SK-N-SH treated with all-trans-retinoic acid at 6 μM for 48 hours (cell line): Measurements from ENCODE around the gene TMEM119.

Source experiments
- ARNTL ChIP-seq: fragments of 450-650 bp; formaldehyde crosslinking; IDR thresholded peaks from 2 replicates; pipeline ENCODE4 v1.5.0; 2020; ENCODE audit warnings: low read depth, mild to moderate bottlenecking, moderate library complexity, borderline replicate concordance
- CREB5 ChIP-seq: fragments of 250-450 bp; sonication (Bioruptor Pico); IDR thresholded peaks from 2 replicates; pipeline ENCODE4 v1.5.1; 2020; ENCODE audit warnings: low read depth, mild to moderate bottlenecking, moderate library complexity
- ISL1 ChIP-seq: fragments of 250-450 bp; sonication (Bioruptor Pico); IDR thresholded peaks from 2 replicates; pipeline ENCODE4 v2.1.2; 2022; ENCODE audit warnings: mild to moderate bottlenecking, moderate library complexity
- OSR1 ChIP-seq: fragments of 250-450 bp; sonication (Bioruptor Pico); IDR thresholded peaks from 2 replicates; pipeline ENCODE4 v1.8.0; 2022; ENCODE audit warnings: moderate library complexity, mild to moderate bottlenecking, inconsistent platforms
- PATZ1 ChIP-seq: fragments of 250-450 bp; sonication (Bioruptor Pico); IDR thresholded peaks from 2 replicates; pipeline ENCODE4 v1.8.0; 2020; ENCODE audit warnings: mild to moderate bottlenecking, moderate library complexity, borderline replicate concordance
- RARB ChIP-seq: fragments of 250-450 bp; sonication (Bioruptor Pico); IDR thresholded peaks from 2 replicates; pipeline ENCODE4 v1.8.0; 2021; ENCODE audit warnings: mild to moderate bottlenecking, moderate library complexity
- SNAI2 ChIP-seq: fragments of 250-450 bp; sonication (Bioruptor Pico); IDR thresholded peaks from 2 replicates; pipeline ENCODE4 v1.5.0; 2020; ENCODE audit warnings: mild to moderate bottlenecking, moderate library complexity
- ZFP3 ChIP-seq: fragments of 250-450 bp; sonication (Bioruptor Pico); IDR thresholded peaks from 2 replicates; pipeline ENCODE4 v1.5.0; 2020; ENCODE audit warnings: mild to moderate bottlenecking, moderate library complexity
- ZNF565 ChIP-seq: fragments of 450-650 bp; formaldehyde crosslinking; conservative IDR thresholded peaks from 2 replicates; pipeline ENCODE4 v1.5.0; 2020; ENCODE audit warnings: low read depth, mild to moderate bottlenecking, moderate library complexity
- ZNF8 ChIP-seq: fragments of 450-650 bp; formaldehyde crosslinking; IDR thresholded peaks from 2 replicates; pipeline ENCODE4 v1.5.0; 2020; ENCODE audit warnings: mild to moderate bottlenecking, moderate library complexity

GRCh38 chr12:108580531-108580930, 17.4 kb downstream of the TMEM119 start:
- TF ChIP-seq ISL1 (CRISPR knock-in tag) (no peak), ZFP3 (CRISPR knock-in tag) (no peak), ARNTL (CRISPR knock-in tag) (no peak), RARB (CRISPR knock-in tag) (no peak), ZNF565 (CRISPR knock-in tag) (no peak), PATZ1 (no peak), SNAI2 (CRISPR knock-in tag) (no peak), OSR1 (CRISPR knock-in tag) (no peak), ZNF8 (CRISPR knock-in tag) (no peak), CREB5 (CRISPR knock-in tag) (no peak)
